Measurements from ENCODE around the gene CUEDC1. TPM values are rescaled to one million over a fixed set of nuclear protein-coding genes. Genes with fewer than 3 reads are reported as not detected.
A peak's percentile ranks its signal among the peaks of the same experiment; 100 is the strongest.

The CUEDC1 gene
- polyA plus RNA-seq, 1 experiment: 48.5 TPM

GRCh38 chr17:58001461-58002124 lies 46.4 kb upstream of the CUEDC1 start:
- TF ChIP-seq CTCF (IDR thresholded peaks at IDR 0.05; ENCODE audit: insufficient read depth, low read depth, low read length): no peak
- H3K4me3 ChIP-seq (ENCODE audit: low read depth, low read length): no peak overlapping the region
- no peaks in the 10 kb centered on the region for H3K27me3 ChIP-seq (ENCODE audit: control insufficient read depth, insufficient read depth, low read length)
- H3K36me3 ChIP-seq (ENCODE audit: control insufficient read depth, insufficient read depth, low read length): peaks cover 8% of the 10 kb centered on the region
- no peak for DNase-seq (ENCODE audit: low read depth)
- ChIA-PET CTCF (interaction anchor here (1.0 to 11.4 kb wide), 6 partner anchors 15 to 167 kb away, joined by 3 to 371 read pairs (median 4); partner anchors contain the start of gene MRPS23), POLR2A (interaction anchor here (0.5 to 0.6 kb wide), 2 partner anchors 336 to 477 kb away, joined by 3 read pairs; no protein-coding TSS in a partner anchor)

GRCh38 chr17:57999496-58000017 lies 44.3 kb upstream of the CUEDC1 start:
- POLR2A ChIA-PET: interaction anchor here (0.6 to 0.9 kb wide), 2 partner anchors 52 to 83 kb away, joined by 3 read pairs; no protein-coding TSS in a partner anchor
- CTCF ChIA-PET: interaction anchor here (0.6 to 11.4 kb wide), 31 partner anchors 10 to 401 kb away, joined by 3 to 371 read pairs (median 4); partner anchors contain the start of genes CUEDC1 and MRPS23
- H3K27me3 ChIP-seq (ENCODE audit: control insufficient read depth, insufficient read depth, low read length): no peaks in the 10 kb centered on the region
- peaks cover 6% of the 10 kb centered on the region; the same call in 1 of the 2 replicates for H3K36me3 ChIP-seq (ENCODE audit: control insufficient read depth, insufficient read depth, low read length)
- peak; percentile 73 for TF ChIP-seq CTCF (IDR thresholded peaks at IDR 0.05; ENCODE audit: insufficient read depth, low read depth, low read length)
- DNase-seq (ENCODE audit: low read depth): no peak
- no peak overlapping the region for H3K4me3 ChIP-seq (ENCODE audit: low read depth, low read length)

GRCh38 chr17:57999010-57999495 lies 43.8 kb upstream of the CUEDC1 start:
- no peak for DNase-seq (ENCODE audit: low read depth)
- no peaks in the 10 kb centered on the region for H3K27me3 ChIP-seq (ENCODE audit: control insufficient read depth, insufficient read depth, low read length)
- H3K4me3 ChIP-seq (ENCODE audit: low read depth, low read length): no peak overlapping the region
- TF ChIP-seq CTCF (IDR thresholded peaks at IDR 0.05; ENCODE audit: insufficient read depth, low read depth, low read length): no peak
- peaks cover 6% of the 10 kb centered on the region; the same call in 1 of the 2 replicates for H3K36me3 ChIP-seq (ENCODE audit: control insufficient read depth, insufficient read depth, low read length)
- ChIA-PET POLR2A (interaction anchor here (0.6 kb wide), 1 partner anchor 51 kb away, joined by 3 read pairs; no protein-coding TSS in a partner anchor), CTCF (interaction anchor here (0.6 to 11.4 kb wide), 30 partner anchors 9 to 401 kb away, joined by 3 to 371 read pairs (median 4); partner anchors contain the start of genes CUEDC1 and MRPS23)

- Histone ChIP-seq H3K36me3 (ENCODE audit: control insufficient read depth, insufficient read depth, low read length) (0 out of 2 replicates have a peak, but pooled peaks cover 2% of the 10 kb centered on the region), H3K27me3 (ENCODE audit: control insufficient read depth, insufficient read depth, low read length) (no peaks in the 10 kb centered on the region), H3K4me3 (ENCODE audit: low read depth, low read length) (no peak overlapping the region)
- ChIA-PET POLR2A (no interaction called here), CTCF (interaction anchor here (0.7 to 11.4 kb wide), 9 partner anchors 8 to 140 kb away, joined by 3 to 371 read pairs (median 5); partner anchors contain the start of gene MRPS23)
- no peak for DNase-seq (ENCODE audit: low read depth)
- no peak for TF ChIP-seq CTCF (IDR thresholded peaks at IDR 0.05; ENCODE audit: insufficient read depth, low read depth, low read length)
Measured at GRCh38 chr17:57997085-57997809, 42.0 kb upstream of the CUEDC1 start.
